ENCODE measurements around the gene CLIP4.

Gene CLIP4

GRCh38 chr2:29184531-29184930, 69.3 kb downstream of the CLIP4 start:
- no peaks in the 10 kb centered on the region for H3K9me3 ChIP-seq (ENCODE audit: control insufficient read depth, low read length)
- no peak overlapping the region for H3K9ac ChIP-seq
- no peak for TF ChIP-seq CTCF (IDR thresholded peaks at IDR 0.05)
- H2AFZ ChIP-seq, result no peak overlapping the region
- no peak overlapping the region for H3K27ac ChIP-seq
- no peaks in the 10 kb centered on the region for H3K27me3 ChIP-seq (ENCODE audit: control insufficient read depth, insufficient read depth, low read length)
- H3K4me2 ChIP-seq (ENCODE audit: low read length), result no peak overlapping the region
- H3K36me3 ChIP-seq (ENCODE audit: control insufficient read depth, insufficient read depth, low read length), result no peaks in the 10 kb centered on the region
- no peak overlapping the region for H3K4me3 ChIP-seq (ENCODE audit: low read depth, low read length)
- no peaks in the 10 kb centered on the region for H3K79me2 ChIP-seq
- no peaks in the 10 kb centered on the region for H3K4me1 ChIP-seq

GRCh38 chr2:29186817-29187216, 71.6 kb downstream of the CLIP4 start:
- Histone ChIP-seq H3K27ac (no peak overlapping the region), H3K4me2 (ENCODE audit: low read length) (no peak overlapping the region), H3K36me3 (ENCODE audit: control insufficient read depth, insufficient read depth, low read length) (no peaks in the 10 kb centered on the region), H3K4me1 (no peaks in the 10 kb centered on the region), H3K27me3 (ENCODE audit: control insufficient read depth, insufficient read depth, low read length) (no peaks in the 10 kb centered on the region), H3K9ac (no peak overlapping the region), H3K79me2 (no peaks in the 10 kb centered on the region), H3K9me3 (ENCODE audit: control insufficient read depth, low read length) (no peaks in the 10 kb centered on the region), H2AFZ (no peak overlapping the region), H3K4me3 (ENCODE audit: low read depth, low read length) (no peak overlapping the region)
- TF ChIP-seq CTCF (IDR thresholded peaks at IDR 0.05), result no peak

GRCh38 chr2:29187926-29188325, 72.7 kb downstream of the CLIP4 start:
- no peak overlapping the region for H3K4me3 ChIP-seq (ENCODE audit: low read depth, low read length)
- no peaks in the 10 kb centered on the region for H3K36me3 ChIP-seq (ENCODE audit: control insufficient read depth, insufficient read depth, low read length)
- no peaks in the 10 kb centered on the region for H3K27me3 ChIP-seq (ENCODE audit: control insufficient read depth, insufficient read depth, low read length)
- H3K9me3 ChIP-seq (ENCODE audit: control insufficient read depth, low read length), result no peaks in the 10 kb centered on the region
- H3K4me2 ChIP-seq (ENCODE audit: low read length), result no peak overlapping the region
- H3K27ac ChIP-seq, result no peak overlapping the region
- H3K9ac ChIP-seq, result no peak overlapping the region
- no peaks in the 10 kb centered on the region for H3K79me2 ChIP-seq
- TF ChIP-seq CTCF (IDR thresholded peaks at IDR 0.05), result no peak
- H2AFZ ChIP-seq, result no peak overlapping the region
- H3K4me1 ChIP-seq, result no peaks in the 10 kb centered on the region

- H3K4me3 ChIP-seq (ENCODE audit: low read depth, low read length), result no peak overlapping the region
- no peaks in the 10 kb centered on the region for H3K9me3 ChIP-seq (ENCODE audit: control insufficient read depth, low read length)
- no peaks in the 10 kb centered on the region for H3K79me2 ChIP-seq
- no peaks in the 10 kb centered on the region for H3K4me1 ChIP-seq
- H3K27me3 ChIP-seq (ENCODE audit: control insufficient read depth, insufficient read depth, low read length), result no peaks in the 10 kb centered on the region
- no peak overlapping the region for H3K4me2 ChIP-seq (ENCODE audit: low read length)
- no peak overlapping the region for H3K9ac ChIP-seq
- H2AFZ ChIP-seq, result no peak overlapping the region
- no peak overlapping the region for H3K27ac ChIP-seq
- TF ChIP-seq CTCF (IDR thresholded peaks at IDR 0.05), result no peak
- no peaks in the 10 kb centered on the region for H3K36me3 ChIP-seq (ENCODE audit: control insufficient read depth, insufficient read depth, low read length)
These were observed 73.8 kb downstream of the CLIP4 start for GRCh38 chr2:29189052-29189451.

- Histone ChIP-seq H3K27ac (no peak overlapping the region), H3K79me2 (no peaks in the 10 kb centered on the region), H3K27me3 (ENCODE audit: control insufficient read depth, insufficient read depth, low read length) (no peaks in the 10 kb centered on the region), H3K4me2 (ENCODE audit: low read length) (no peak overlapping the region), H3K9ac (no peak overlapping the region), H3K4me3 (ENCODE audit: low read depth, low read length) (no peak overlapping the region), H3K4me1 (no peaks in the 10 kb centered on the region), H3K36me3 (ENCODE audit: control insufficient read depth, insufficient read depth, low read length) (no peaks in the 10 kb centered on the region), H2AFZ (no peak overlapping the region), H3K9me3 (ENCODE audit: control insufficient read depth, low read length) (no peaks in the 10 kb centered on the region)
- TF ChIP-seq CTCF (IDR thresholded peaks at IDR 0.05), result no peak
These were observed 76.6 kb downstream of the CLIP4 start for GRCh38 chr2:29191817-29192216.

Measured in parathyroid adenoma (tissue), 2 donors.